ENCODE data around the gene ALS2CL.

DNA sequence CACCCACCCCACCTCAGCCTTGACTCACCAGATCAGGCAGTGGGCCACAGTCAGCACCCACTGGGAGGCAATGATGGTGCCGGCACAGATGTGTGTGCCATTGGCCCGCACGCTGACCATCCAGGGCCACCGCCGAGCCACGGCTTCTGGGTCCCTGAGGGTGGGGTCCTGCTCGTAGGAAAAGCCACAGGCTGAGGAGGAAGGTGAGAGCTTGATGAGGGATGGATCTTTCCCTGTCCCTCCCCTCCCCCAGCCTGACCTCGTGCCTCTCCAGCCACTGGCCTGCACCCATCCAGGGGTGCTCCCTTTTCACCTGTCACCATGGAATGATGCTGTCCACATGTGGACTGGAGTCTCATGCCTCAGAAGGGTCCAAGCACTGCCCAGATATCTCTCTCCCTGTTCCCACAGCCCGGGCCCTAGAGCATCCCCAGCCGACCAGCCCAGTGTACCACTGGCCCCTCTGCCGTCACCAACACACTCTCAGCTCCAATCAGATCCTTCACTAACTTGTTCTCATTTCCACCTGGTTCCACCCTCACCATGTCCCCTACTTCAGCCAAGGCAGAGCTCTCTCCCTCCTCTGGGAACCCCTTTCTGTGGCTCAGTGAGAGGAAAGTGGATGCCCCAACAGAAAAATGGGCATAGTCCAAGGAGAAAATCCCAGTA, 22.2 kb upstream of the ALS2CL start:
- TF ChIP-seq POLR2A (IDR thresholded peaks at IDR 0.05; ENCODE audit: low read depth, low read length) (no peak), POLR2AphosphoS5 (IDR thresholded peaks at IDR 0.05; ENCODE audit: low read depth, low read length) (no peak), TAF1 (IDR thresholded peaks at IDR 0.05; ENCODE audit: borderline replicate concordance, low read depth, low read length) (no peak)

All from GM12892 (cell line).